HG03025 (cell line): ENCODE results near the gene HIVEP1.
"Not testable (repeated sequence)": the region's sequence is repeated elsewhere in the genome, so short reads cannot be mapped to it uniquely, and the experiment has no call there.

Experiments
- ATAC-seq: cut with Tn5 transposase; IDR thresholded peaks from one replicate; pipeline ENCODE4 v1.9.1; 2021; ENCODE audit warnings: mild to moderate bottlenecking, moderate library complexity; ENCODE audit not compliant: unreplicated experiment, low FRiP score

HIVEP1 gene

GRCh38 chr6:12173181-12173580, 161.1 kb downstream of the HIVEP1 start:
- ATAC-seq = no peak

GRCh38 chr6:12173661-12174060, 161.5 kb downstream of the HIVEP1 start:
- no peak for ATAC-seq

GRCh38 chr6:12174878-12175277, 162.8 kb downstream of the HIVEP1 start:
- no peak for ATAC-seq

- ATAC-seq = no peak
Observed at GRCh38 chr6:12175626-12176025, 163.5 kb downstream of the HIVEP1 start.

GRCh38 chr6:12176782-12177181, 164.7 kb downstream of the HIVEP1 start:
- ATAC-seq = not testable (repeated sequence)

- no peak for ATAC-seq
Observed at GRCh38 chr6:12178521-12178920, 166.4 kb downstream of the HIVEP1 start.

- ATAC-seq = no peak
Observed at GRCh38 chr6:12181481-12181880, 169.4 kb downstream of the HIVEP1 start.

- ATAC-seq = no peak
Observed at GRCh38 chr6:12182676-12183075, 170.6 kb downstream of the HIVEP1 start.

GRCh38 chr6:12185081-12185673, 173.1 kb downstream of the HIVEP1 start:
- ATAC-seq = no peak

- ATAC-seq = no peak
Observed at GRCh38 chr6:12186528-12186927, 174.4 kb downstream of the HIVEP1 start.

GRCh38 chr6:12189150-12189549, 177.0 kb downstream of the HIVEP1 start:
- no peak for ATAC-seq

- no peak for ATAC-seq
Observed at GRCh38 chr6:12189661-12190060, 177.5 kb downstream of the HIVEP1 start.

GRCh38 chr6:12190252-12190651, 178.1 kb downstream of the HIVEP1 start:
- ATAC-seq = no peak

GRCh38 chr6:12196326-12196936, 184.3 kb downstream of the HIVEP1 start:
- ATAC-seq = no peak

GRCh38 chr6:12198851-12199250, 186.7 kb downstream of the HIVEP1 start:
- no peak for ATAC-seq

GRCh38 chr6:12200015-12200564, 188.0 kb downstream of the HIVEP1 start:
- no peak for ATAC-seq

- no peak for ATAC-seq
Observed at GRCh38 chr6:12200761-12201160, 188.6 kb downstream of the HIVEP1 start.

GRCh38 chr6:12203001-12203400, 190.9 kb downstream of the HIVEP1 start:
- no peak for ATAC-seq

- no peak for ATAC-seq
Observed at GRCh38 chr6:12208190-12208589, 196.1 kb downstream of the HIVEP1 start.

GRCh38 chr6:12208673-12209072, 196.6 kb downstream of the HIVEP1 start:
- ATAC-seq = no peak
